OCI-LY1 (cell line): Measurements from ENCODE around the gene OLIG2.

Experiments
- H2AFZ ChIP-seq: fragments of 200-600 bp; sonication (generic), shearing (Covaris generic); 2 replicates; pipeline ENCODE4 v1.6.0; 2014; ENCODE audit warnings: antibody characterized with exemption, mild to moderate bottlenecking, low read length
- H3F3A ChIP-seq: fragments of 200-600 bp; sonication (generic), shearing (Covaris generic); 2 replicates; pipeline ENCODE4 v1.6.0; 2014; ENCODE audit warnings: mild to moderate bottlenecking, antibody characterized with exemption, low read length, moderate library complexity; ENCODE audit not compliant: insufficient read depth
- H3K27ac ChIP-seq: fragments of 200-600 bp; sonication (generic); 2 replicates; pipeline ENCODE4 v1.5.1; 2014; ENCODE audit warnings: low read length, mixed run types, mild to moderate bottlenecking, low read depth; ENCODE audit not compliant: poor library complexity, severe bottlenecking
- H3K27me3 ChIP-seq: fragments of 200-600 bp; sonication (generic); 2 replicates; pipeline ENCODE4 v1.6.0; 2014; ENCODE audit warnings: antibody characterized with exemption, mild to moderate bottlenecking, low read length, moderate library complexity; ENCODE audit not compliant: insufficient read depth
- H3K36me3 ChIP-seq: fragments of 200-600 bp; sonication (generic); 2 replicates; pipeline ENCODE4 v1.6.1; 2014; ENCODE audit warnings: mild to moderate bottlenecking, antibody characterized with exemption, low read length, moderate library complexity, mixed read lengths; ENCODE audit not compliant: insufficient read depth
- H3K4me1 ChIP-seq: fragments of 200-600 bp; sonication (generic); 2 replicates; pipeline ENCODE4 v1.5.1; 2014; ENCODE audit warnings: mild to moderate bottlenecking, low read length, moderate library complexity; ENCODE audit not compliant: insufficient read depth, severe bottlenecking
- H3K4me2 ChIP-seq: fragments of 200-600 bp; sonication (generic), shearing (Covaris generic); 2 replicates; pipeline ENCODE4 v1.6.1; 2014; ENCODE audit warnings: low read length
- H3K4me3 ChIP-seq: fragments of 200-600 bp; sonication (generic); 2 replicates; pipeline ENCODE4 v1.5.1; 2014; ENCODE audit warnings: low read length, low read depth, mild to moderate bottlenecking, mixed read lengths; ENCODE audit not compliant: poor library complexity, severe bottlenecking
- H3K79me2 ChIP-seq: fragments of 200-600 bp; shearing (Covaris generic); 2 replicates; pipeline ENCODE4 v1.6.1; 2016; ENCODE audit warnings: mixed run types, low read length, mixed read lengths; ENCODE audit not compliant: insufficient read depth
- H3K9ac ChIP-seq: fragments of 200-600 bp; sonication (generic), shearing (Covaris generic); 2 replicates; pipeline ENCODE4 v1.6.1; 2014; ENCODE audit warnings: mild to moderate bottlenecking, low read length, mixed read lengths
- H3K9me2 ChIP-seq: fragments of 200-600 bp; sonication (generic), shearing (Covaris generic); 2 replicates; pipeline ENCODE4 v1.6.1; 2014; ENCODE audit warnings: low read depth, mild to moderate bottlenecking, low read length, mixed read lengths
- H3K9me3 ChIP-seq: fragments of 200-600 bp; shearing (Covaris generic); 2 replicates; pipeline ENCODE4 v1.6.1; 2014; ENCODE audit warnings: low read length, mixed read lengths
- H4K20me1 ChIP-seq: fragments of 200-600 bp; sonication (generic), shearing (Covaris generic); 2 replicates; pipeline ENCODE4 v1.6.0; 2016; ENCODE audit warnings: mild to moderate bottlenecking, low read length; ENCODE audit not compliant: insufficient read depth
- CTCF ChIP-seq: fragments of 200-600 bp; sonication (generic), shearing (Covaris generic); IDR thresholded peaks from 2 replicates; pipeline ENCODE4 v1.5.1; 2017; ENCODE audit warnings: mild to moderate bottlenecking, antibody characterized with exemption, low read length, moderate library complexity, mixed read lengths
- EZH2 ChIP-seq: fragments of 200-600 bp; sonication (generic), shearing (Covaris generic); IDR thresholded peaks from 2 replicates; pipeline ENCODE4 v1.8.0; 2017; ENCODE audit warnings: borderline replicate concordance, mixed run types, mild to moderate bottlenecking, antibody characterized with exemption, low read length, moderate library complexity, mixed read lengths

Gene OLIG2

DNA sequence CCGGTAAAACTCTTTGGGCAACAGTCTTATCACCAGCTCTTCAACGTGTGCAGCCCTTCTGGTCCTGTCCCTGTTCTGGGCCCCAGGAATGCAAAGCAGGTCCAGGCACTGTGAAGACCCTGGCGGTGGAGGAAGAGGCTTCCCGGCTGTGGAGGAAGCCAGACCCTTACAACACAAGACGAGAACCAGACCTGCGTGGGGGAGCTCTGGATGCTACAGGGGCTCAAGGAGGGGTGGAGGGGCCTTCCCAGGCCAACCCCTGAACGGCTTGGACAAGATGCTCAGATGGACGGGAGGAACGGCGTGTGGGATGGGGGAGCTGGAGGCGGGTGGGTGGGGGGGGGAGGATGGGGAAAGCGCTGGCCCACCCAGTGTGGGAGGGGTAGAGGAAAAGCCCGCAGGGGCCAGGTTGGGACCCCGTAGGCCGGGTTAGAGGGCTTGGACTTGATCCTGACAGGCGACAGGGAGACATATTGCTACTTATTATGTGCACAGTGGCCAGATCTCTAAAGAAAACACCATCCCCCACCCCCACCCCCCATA lies 5.1 kb upstream of the OLIG2 start:
- Histone ChIP-seq H3K4me3 (no peak overlapping the region), H3K27ac (no peak overlapping the region), H3F3A (no peaks in the 10 kb centered on the region), H3K4me1 (no peaks in the 10 kb centered on the region), H3K9me3 (no peaks in the 10 kb centered on the region), H3K9me2 (no peaks in the 10 kb centered on the region), H3K9ac (no peak overlapping the region), H3K4me2 (no peak overlapping the region), H3K36me3 (no peaks in the 10 kb centered on the region), H3K79me2 (no peaks in the 10 kb centered on the region), H4K20me1 (no peaks in the 10 kb centered on the region), H3K27me3 (no peaks in the 10 kb centered on the region; the same call in 1 of the 2 replicates), H2AFZ (no peak overlapping the region)
- TF ChIP-seq EZH2 (no peak), CTCF (no peak)

DNA sequence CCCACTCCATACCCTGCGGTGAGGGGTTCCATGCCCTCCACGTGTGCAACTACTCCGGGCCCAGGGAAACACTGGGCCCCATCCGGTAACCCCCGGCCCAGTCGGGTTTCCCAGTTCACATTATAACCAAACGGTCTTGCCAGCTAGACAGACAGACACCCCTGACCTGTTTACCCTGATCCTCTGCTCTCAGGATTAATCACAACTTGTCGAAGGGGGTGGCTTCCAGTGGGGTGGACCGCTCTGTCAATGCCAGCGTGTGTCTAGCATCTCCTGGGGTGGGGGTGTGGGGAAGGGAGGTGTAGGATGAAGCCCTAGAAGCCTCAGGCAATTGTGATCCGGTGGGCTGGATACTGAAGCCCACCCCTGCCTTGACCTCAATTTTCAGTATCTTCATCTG lies 4.6 kb upstream of the OLIG2 start:
- Histone ChIP-seq H3K4me2 (no peak overlapping the region), H3K79me2 (no peaks in the 10 kb centered on the region), H4K20me1 (no peaks in the 10 kb centered on the region), H3K4me1 (no peaks in the 10 kb centered on the region), H3K9me3 (no peaks in the 10 kb centered on the region), H3K9me2 (no peaks in the 10 kb centered on the region), H3K36me3 (no peaks in the 10 kb centered on the region), H3K27ac (no peak overlapping the region), H3K27me3 (no peaks in the 10 kb centered on the region; the same call in 1 of the 2 replicates), H3F3A (no peaks in the 10 kb centered on the region), H3K4me3 (no peak overlapping the region), H3K9ac (no peak overlapping the region), H2AFZ (no peak overlapping the region)
- TF ChIP-seq EZH2 = no peak
- TF ChIP-seq CTCF = no peak

GRCh38 chr21:33021667-33022066 lies 4.1 kb upstream of the OLIG2 start:
- Histone ChIP-seq H3K4me1 (no peaks in the 10 kb centered on the region), H3F3A (no peaks in the 10 kb centered on the region), H3K36me3 (no peaks in the 10 kb centered on the region), H3K9me2 (no peaks in the 10 kb centered on the region), H3K9me3 (no peaks in the 10 kb centered on the region), H4K20me1 (no peaks in the 10 kb centered on the region), H3K9ac (no peak overlapping the region), H3K4me3 (no peak overlapping the region), H2AFZ (no peak overlapping the region), H3K4me2 (no peak overlapping the region), H3K27ac (no peak overlapping the region), H3K79me2 (no peaks in the 10 kb centered on the region), H3K27me3 (no peaks in the 10 kb centered on the region; the same call in 1 of the 2 replicates)
- no peak for TF ChIP-seq EZH2
- no peak for TF ChIP-seq CTCF
